Esophagus squamous epithelium (tissue), 4 donors: ENCODE data around the gene KIAA2012.

Source experiments
- CTCF ChIP-seq, 6 experiments: fragments of 450-650 bp in 4 of 6; fragments of 200-600 bp in 2 of 6; sonication (generic) in 2 of 6; IDR thresholded peaks; one replicate each; pipeline ENCODE4 v1.5.1; 2016 to 2019; ENCODE audit warnings: antibody characterized with exemption in 6 of 6, mild to moderate bottlenecking in 4 of 6, moderate library complexity in 4 of 6
- POLR2A ChIP-seq, 4 donors: fragments of 450-650 bp; IDR thresholded peaks; one replicate each; pipeline ENCODE4 v1.6.1; 2017; ENCODE audit warnings: antibody characterized with exemption in 4 of 4, mild to moderate bottlenecking in 4 of 4, moderate library complexity in 3 of 4

GRCh38 chr2:202044777-202045176, 28.3 kb upstream of the KIAA2012 start:
- TF ChIP-seq POLR2A (IDR thresholded peaks at IDR 0.05): no peak
- TF ChIP-seq CTCF (IDR thresholded peaks at IDR 0.05): no peak
